Lung microvascular endothelial cell (primary cell): ENCODE measurements around the gene SLFN12L. TPM values are rescaled to one million over a fixed set of nuclear protein-coding genes. Genes with fewer than 3 reads are reported as not detected.
"Not testable (repeated sequence)": the region's sequence is repeated elsewhere in the genome, so short reads cannot be mapped to it uniquely, and the experiment has no call there.

ENCODE experiments used
- DNase-seq, 2 donors: peaks; one replicate each; pipeline versions ENCODE4 v3.0.0 to v3.0.0-alpha.2; 2010; ENCODE audit warnings: low read depth in 2 of 2
- total RNA-seq: library from RNA; depleted of rRNA; stranded (reverse); fragments of >200 nt; gene quantifications from 2 replicates; pipeline ENCODE4 v1.2.1, GENCODE V29; 2014

The SLFN12L gene
- total RNA-seq, 1 donor from 2014 or later, result 0.20 TPM

GRCh38 chr17:35496451-35497290 lies 40.8 kb downstream of the SLFN12L start:
- DNase-seq, result no peak

GRCh38 chr17:35493040-35493439 lies 44.4 kb downstream of the SLFN12L start:
- DNase-seq, result no peak

GRCh38 chr17:35491417-35491816 lies 46.1 kb downstream of the SLFN12L start:
- DNase-seq, result no peak

- no peak for DNase-seq
Observed at GRCh38 chr17:35489944-35490343, 47.5 kb downstream of the SLFN12L start.

GRCh38 chr17:35488991-35489390 lies 48.5 kb downstream of the SLFN12L start:
- DNase-seq, result no peak

- peak in 1 of 2 donors; percentile 34 for DNase-seq
Observed at GRCh38 chr17:35486920-35487732, 50.4 kb downstream of the SLFN12L start.

GRCh38 chr17:35479271-35479670 lies 58.2 kb downstream of the SLFN12L start:
- no peak for DNase-seq

GRCh38 chr17:35477248-35477647 lies 60.2 kb downstream of the SLFN12L start:
- DNase-seq, result no peak

- DNase-seq, result no peak
Observed at GRCh38 chr17:35476283-35476820, 61.1 kb downstream of the SLFN12L start.

- no peak for DNase-seq
Observed at GRCh38 chr17:35468475-35468874, 69.0 kb downstream of the SLFN12L start.

- no peak for DNase-seq
Observed at GRCh38 chr17:35467824-35468223, 69.7 kb downstream of the SLFN12L start.

- peak in 1 of 2 donors; percentile 17 for DNase-seq
Observed at GRCh38 chr17:35460354-35460851, 77.1 kb downstream of the SLFN12L start.

GRCh38 chr17:35454035-35454434 lies 83.4 kb downstream of the SLFN12L start:
- DNase-seq, result not testable (repeated sequence)

- no peak for DNase-seq
Observed at GRCh38 chr17:35453171-35453570, 84.3 kb downstream of the SLFN12L start.

GRCh38 chr17:35449371-35449931 lies 88.0 kb downstream of the SLFN12L start:
- DNase-seq, result peak in 1 of 2 donors; percentile 5

- no peak for DNase-seq
Observed at GRCh38 chr17:35448899-35449227, 88.6 kb downstream of the SLFN12L start.

- peak; percentile 43 to 57 for DNase-seq
Observed at GRCh38 chr17:35448214-35448898, 89.1 kb downstream of the SLFN12L start, which contains the start of gene SLFN13. Gene SLFN13, minus strand, starts transcription at chr17:35448766. Its CDS starts 3,086 bp downstream, at chr17:35445680.

- DNase-seq, result no peak
Observed at GRCh38 chr17:35447499-35447898, 90.0 kb downstream of the SLFN12L start.

- DNase-seq, result no peak
Observed at GRCh38 chr17:35438433-35438832, 99.0 kb downstream of the SLFN12L start.

GRCh38 chr17:35433075-35433894 lies 104.2 kb downstream of the SLFN12L start:
- peak; percentile 73 to 98 for DNase-seq
